ENCODE results near the gene PARM1. TPM values are rescaled to one million over a fixed set of nuclear protein-coding genes. Genes with fewer than 3 reads are reported as not detected.
A peak's percentile ranks its signal among the peaks of the same experiment; 100 is the strongest.

Gene PARM1
- total and polyA plus RNA-seq, 3 experiments from 2014 or later: not detected

DNA sequence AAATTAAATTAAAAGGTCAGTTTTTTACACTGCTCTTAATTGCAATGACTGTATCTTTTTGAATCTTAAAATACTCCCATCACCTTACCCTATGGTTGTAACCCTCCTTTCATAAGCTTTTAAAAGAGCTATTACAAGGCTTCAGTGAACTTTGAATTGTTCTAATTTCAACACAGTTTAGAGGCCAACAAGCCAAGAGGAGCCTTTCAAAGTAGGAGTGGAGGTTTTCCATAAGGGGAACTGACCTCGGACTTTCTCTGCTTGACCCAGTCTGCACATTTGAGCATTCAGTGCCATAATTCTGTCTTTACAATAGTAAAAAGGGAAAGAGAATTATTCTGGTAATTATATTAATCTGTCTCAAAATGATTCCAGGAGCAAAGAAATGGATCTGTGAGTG is 98.9 kb downstream of the PARM1 start:
- POLR2A ChIA-PET: no interaction called here
- no peak overlapping the region for H3K27ac ChIP-seq (ENCODE audit: low read depth, low read length)
- H3K27me3 Mint-ChIP-seq: peaks cover 0 to 2% of the 10 kb centered on the region in 2 donors

DNA sequence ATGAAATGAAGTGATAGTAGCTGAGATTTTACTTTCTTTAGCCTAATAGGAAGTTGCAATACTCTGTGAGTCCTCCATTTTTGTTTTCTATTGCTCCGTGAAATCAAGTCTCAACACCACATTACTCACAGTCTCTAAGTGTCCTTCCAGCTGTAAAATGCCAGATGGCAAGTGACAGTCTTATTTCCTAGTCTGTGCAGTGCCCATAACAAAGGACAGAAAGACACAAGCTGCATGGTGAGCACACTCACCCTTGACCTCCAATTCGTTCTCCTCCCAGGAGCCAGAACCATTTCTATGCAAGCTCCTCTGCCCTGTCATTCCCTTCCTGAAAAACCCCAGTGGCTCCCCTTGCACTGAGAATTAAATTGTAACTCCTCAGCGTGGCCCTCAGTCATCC is 101.6 kb downstream of the PARM1 start:
- ChIA-PET POLR2A (no interaction called here), CTCF (no interaction called here)
- Mint-ChIP-seq H3K27me3 (peaks cover 0 to 2% of the 10 kb centered on the region in 2 donors), H3K9me3 (peaks cover 0 to 4% (median 0%) of the 10 kb centered on the region in 5 donors), H3K27ac (no peak overlapping the region), H3K4me3 (no peak overlapping the region), H3K4me1 (no peaks in the 10 kb centered on the region), H3K36me3 (no peaks in the 10 kb centered on the region)
- no peaks in the 10 kb centered on the region for H3K4me1 ChIP-seq (ENCODE audit: insufficient read depth, low read length)
- no peaks in the 10 kb centered on the region for H3K36me3 ChIP-seq (ENCODE audit: insufficient read depth, low read length)
- H3K27ac ChIP-seq (ENCODE audit: low read depth, low read length): no peak overlapping the region
- H3K4me3 ChIP-seq (ENCODE audit: low read length): no peak overlapping the region
- no peak for DNase-seq
- H3K9me3 ChIP-seq (ENCODE audit: low read length): no peaks in the 10 kb centered on the region
- H3K27me3 ChIP-seq (ENCODE audit: insufficient read depth, low read length, poor library complexity, severe bottlenecking): no peaks in the 10 kb centered on the region

More for the DNA sequence above, 98.9 kb downstream of the PARM1 start:
- H3K4me1 Mint-ChIP-seq: no peaks in the 10 kb centered on the region
- H3K9me3 Mint-ChIP-seq: peaks cover 0 to 4% (median 0%) of the 10 kb centered on the region in 5 donors
- no peaks in the 10 kb centered on the region for H3K4me1 ChIP-seq (ENCODE audit: insufficient read depth, low read length)
- H3K27ac Mint-ChIP-seq: no peak overlapping the region
- no peaks in the 10 kb centered on the region for H3K36me3 ChIP-seq (ENCODE audit: insufficient read depth, low read length)
- H3K4me3 Mint-ChIP-seq: no peak overlapping the region
- no peak overlapping the region for H3K4me3 ChIP-seq (ENCODE audit: low read length)
- H3K36me3 Mint-ChIP-seq: no peaks in the 10 kb centered on the region
- DNase-seq: no peak
- CTCF ChIA-PET: no interaction called here
- H3K27me3 ChIP-seq (ENCODE audit: insufficient read depth, low read length, poor library complexity, severe bottlenecking): no peaks in the 10 kb centered on the region
- no peaks in the 10 kb centered on the region for H3K9me3 ChIP-seq (ENCODE audit: low read length)

GRCh38 chr4:75035321-75035720 is 102.4 kb downstream of the PARM1 start:
- DNase-seq: no peak
- Histone ChIP-seq H3K9me3 (ENCODE audit: low read length) (no peaks in the 10 kb centered on the region), H3K4me1 (ENCODE audit: insufficient read depth, low read length) (no peaks in the 10 kb centered on the region), H3K36me3 (ENCODE audit: insufficient read depth, low read length) (no peaks in the 10 kb centered on the region), H3K4me3 (ENCODE audit: low read length) (no peak overlapping the region), H3K27me3 (ENCODE audit: insufficient read depth, low read length, poor library complexity, severe bottlenecking) (no peaks in the 10 kb centered on the region), H3K27ac (ENCODE audit: low read depth, low read length) (no peak overlapping the region)
- peaks cover 0 to 2% of the 10 kb centered on the region in 2 donors for H3K27me3 Mint-ChIP-seq
- no peak overlapping the region for H3K27ac Mint-ChIP-seq
- peaks cover 0 to 4% (median 0%) of the 10 kb centered on the region in 5 donors for H3K9me3 Mint-ChIP-seq
- H3K36me3 Mint-ChIP-seq: no peaks in the 10 kb centered on the region
- H3K4me1 Mint-ChIP-seq: no peaks in the 10 kb centered on the region
- no peak overlapping the region for H3K4me3 Mint-ChIP-seq
- ChIA-PET POLR2A (no interaction called here), CTCF (no interaction called here)

GRCh38 chr4:75036046-75036830 is 103.3 kb downstream of the PARM1 start:
- H3K27me3 ChIP-seq (ENCODE audit: insufficient read depth, low read length, poor library complexity, severe bottlenecking): no peaks in the 10 kb centered on the region
- H3K4me1 ChIP-seq (ENCODE audit: insufficient read depth, low read length): no peaks in the 10 kb centered on the region
- CTCF ChIA-PET: no interaction called here
- no peaks in the 10 kb centered on the region for H3K4me1 Mint-ChIP-seq
- peaks cover 0 to 4% (median 0%) of the 10 kb centered on the region in 5 donors for H3K9me3 Mint-ChIP-seq
- no peak overlapping the region for H3K4me3 Mint-ChIP-seq
- H3K9me3 ChIP-seq (ENCODE audit: low read length): no peaks in the 10 kb centered on the region
- peaks cover 0 to 3% of the 10 kb centered on the region in 2 donors for H3K27me3 Mint-ChIP-seq
- no peak overlapping the region for H3K27ac Mint-ChIP-seq
- POLR2A ChIA-PET: no interaction called here
- no peak overlapping the region for H3K27ac ChIP-seq (ENCODE audit: low read depth, low read length)
- no peaks in the 10 kb centered on the region for H3K36me3 Mint-ChIP-seq
- no peak overlapping the region for H3K4me3 ChIP-seq (ENCODE audit: low read length)
- DNase-seq: no peak
- no peaks in the 10 kb centered on the region for H3K36me3 ChIP-seq (ENCODE audit: insufficient read depth, low read length)

GRCh38 chr4:75037252-75037651 is 104.3 kb downstream of the PARM1 start:
- no peak overlapping the region for H3K27ac ChIP-seq (ENCODE audit: low read depth, low read length)
- H3K9me3 ChIP-seq (ENCODE audit: low read length): no peaks in the 10 kb centered on the region
- no peak for DNase-seq
- H3K9me3 Mint-ChIP-seq: peaks cover 0 to 4% (median 0%) of the 10 kb centered on the region in 5 donors
- no peak overlapping the region for H3K4me3 ChIP-seq (ENCODE audit: low read length)
- no peaks in the 10 kb centered on the region for H3K36me3 ChIP-seq (ENCODE audit: insufficient read depth, low read length)
- no peaks in the 10 kb centered on the region for H3K27me3 ChIP-seq (ENCODE audit: insufficient read depth, low read length, poor library complexity, severe bottlenecking)
- H3K27me3 Mint-ChIP-seq: peaks cover 0 to 4% of the 10 kb centered on the region in 2 donors
- POLR2A ChIA-PET: no interaction called here
- CTCF ChIA-PET: no interaction called here
- H3K4me3 Mint-ChIP-seq: peak overlapping the region in 1 of 7 donors; percentile 23
- H3K27ac Mint-ChIP-seq: no peak overlapping the region
- H3K4me1 Mint-ChIP-seq: no peaks in the 10 kb centered on the region
- H3K4me1 ChIP-seq (ENCODE audit: insufficient read depth, low read length): no peaks in the 10 kb centered on the region
- no peaks in the 10 kb centered on the region for H3K36me3 Mint-ChIP-seq

DNA sequence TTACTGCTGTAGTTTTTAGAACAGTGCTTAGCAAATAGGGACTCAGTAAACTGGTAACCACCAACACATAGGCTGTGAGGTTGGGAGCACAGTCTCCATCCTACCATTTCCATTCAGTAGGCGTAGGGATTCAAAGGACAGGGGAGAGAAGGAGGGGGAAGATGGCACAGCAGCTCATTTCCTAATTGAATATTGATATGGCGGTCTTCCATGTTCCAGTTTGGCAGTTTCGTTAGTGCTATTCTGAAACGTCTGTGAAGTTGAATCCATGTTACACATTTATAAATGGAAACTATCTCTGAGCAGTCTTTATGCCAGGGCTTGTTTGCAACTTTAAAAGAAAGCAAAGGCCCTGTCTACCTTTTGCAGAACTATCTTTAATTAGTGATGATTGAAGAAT is 105.5 kb downstream of the PARM1 start:
- H3K36me3 Mint-ChIP-seq: no peaks in the 10 kb centered on the region
- ChIA-PET POLR2A (no interaction called here), CTCF (no interaction called here)
- Histone ChIP-seq H3K36me3 (ENCODE audit: insufficient read depth, low read length) (no peaks in the 10 kb centered on the region), H3K9me3 (ENCODE audit: low read length) (no peaks in the 10 kb centered on the region), H3K4me1 (ENCODE audit: insufficient read depth, low read length) (no peaks in the 10 kb centered on the region), H3K27ac (ENCODE audit: low read depth, low read length) (no peak overlapping the region), H3K4me3 (ENCODE audit: low read length) (no peak overlapping the region), H3K27me3 (ENCODE audit: insufficient read depth, low read length, poor library complexity, severe bottlenecking) (no peaks in the 10 kb centered on the region)
- no peak overlapping the region for H3K4me3 Mint-ChIP-seq
- no peak for DNase-seq
- no peaks in the 10 kb centered on the region for H3K4me1 Mint-ChIP-seq
- H3K27ac Mint-ChIP-seq: no peak overlapping the region
- H3K27me3 Mint-ChIP-seq: peaks cover 0 to 4% of the 10 kb centered on the region in 2 donors
- H3K9me3 Mint-ChIP-seq: peaks cover 0 to 4% (median 0%) of the 10 kb centered on the region in 5 donors

- ChIA-PET POLR2A (no interaction called here), CTCF (no interaction called here)
- H3K27ac Mint-ChIP-seq: no peak overlapping the region
- H3K27ac ChIP-seq (ENCODE audit: low read depth, low read length): no peak overlapping the region
- H3K4me1 Mint-ChIP-seq: no peaks in the 10 kb centered on the region
- peaks cover 0 to 2% (median 0%) of the 10 kb centered on the region in 5 donors for H3K9me3 Mint-ChIP-seq
- peaks cover 0 to 4% of the 10 kb centered on the region in 2 donors for H3K27me3 Mint-ChIP-seq
- no peak for DNase-seq
- no peak overlapping the region for H3K4me3 ChIP-seq (ENCODE audit: low read length)
- H3K27me3 ChIP-seq (ENCODE audit: insufficient read depth, low read length, poor library complexity, severe bottlenecking): no peaks in the 10 kb centered on the region
- no peaks in the 10 kb centered on the region for H3K36me3 ChIP-seq (ENCODE audit: insufficient read depth, low read length)
- no peak overlapping the region for H3K4me3 Mint-ChIP-seq
- no peaks in the 10 kb centered on the region for H3K36me3 Mint-ChIP-seq
- no peaks in the 10 kb centered on the region for H3K4me1 ChIP-seq (ENCODE audit: insufficient read depth, low read length)
- H3K9me3 ChIP-seq (ENCODE audit: low read length): no peaks in the 10 kb centered on the region
Observed at GRCh38 chr4:75040703-75041102, 107.8 kb downstream of the PARM1 start.

- H3K4me1 ChIP-seq (ENCODE audit: insufficient read depth, low read length): no peaks in the 10 kb centered on the region
- Mint-ChIP-seq H3K36me3 (no peaks in the 10 kb centered on the region), H3K9me3 (peaks cover 0 to 4% (median 0%) of the 10 kb centered on the region in 5 donors), H3K4me3 (no peak overlapping the region), H3K27ac (no peak overlapping the region), H3K27me3 (peaks cover 0 to 4% of the 10 kb centered on the region in 2 donors), H3K4me1 (no peaks in the 10 kb centered on the region)
- no peak overlapping the region for H3K27ac ChIP-seq (ENCODE audit: low read depth, low read length)
- no peaks in the 10 kb centered on the region for H3K9me3 ChIP-seq (ENCODE audit: low read length)
- no peak overlapping the region for H3K4me3 ChIP-seq (ENCODE audit: low read length)
- ChIA-PET CTCF (no interaction called here), POLR2A (no interaction called here)
- H3K27me3 ChIP-seq (ENCODE audit: insufficient read depth, low read length, poor library complexity, severe bottlenecking): no peaks in the 10 kb centered on the region
- DNase-seq: no peak
- H3K36me3 ChIP-seq (ENCODE audit: insufficient read depth, low read length): no peaks in the 10 kb centered on the region
Observed at GRCh38 chr4:75042601-75043208, 109.8 kb downstream of the PARM1 start.
